ENCODE measurements around the gene KLHDC2.
"Not testable (repeated sequence)": the region's sequence is repeated elsewhere in the genome, so short reads cannot be mapped to it uniquely, and the experiment has no call there.

Gene KLHDC2

DNA sequence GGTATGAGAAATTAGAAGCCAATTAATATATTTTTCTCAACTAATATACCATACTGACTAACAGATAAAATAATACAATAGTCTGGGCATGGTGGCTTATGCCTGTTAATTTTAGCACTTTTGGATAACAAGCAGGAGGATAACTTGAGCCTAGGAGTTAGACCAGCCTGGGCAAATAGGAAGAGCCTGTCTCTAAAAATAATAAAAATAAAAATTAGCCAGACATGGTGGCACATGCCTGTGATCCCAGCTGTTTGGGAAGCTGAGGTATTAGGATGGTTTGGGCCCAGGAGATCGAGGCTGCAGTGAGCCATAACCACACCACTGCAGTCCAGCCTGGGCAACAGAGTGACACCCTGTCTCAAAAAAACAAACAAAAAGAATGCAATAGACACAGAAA lies 24.7 kb downstream of the KLHDC2 start:
- Mint-ChIP-seq H3K9me3 (no peaks in the 10 kb centered on the region), H3K27ac (ENCODE audit: low read depth) (peak overlapping the region; percentile 8), H3K4me1 (no peaks in the 10 kb centered on the region), H3K36me3 (ENCODE audit: insufficient read depth) (peaks cover 72% of the 10 kb centered on the region), H3K27me3 (no peaks in the 10 kb centered on the region), H3K4me3 (no peak overlapping the region)
- ATAC-seq (replicated peaks; ENCODE audit: extremely low read depth, poor library complexity, severe bottlenecking): no peak
- DNase-seq (ENCODE audit: low spot score in 2 of 2): no peak

DNA sequence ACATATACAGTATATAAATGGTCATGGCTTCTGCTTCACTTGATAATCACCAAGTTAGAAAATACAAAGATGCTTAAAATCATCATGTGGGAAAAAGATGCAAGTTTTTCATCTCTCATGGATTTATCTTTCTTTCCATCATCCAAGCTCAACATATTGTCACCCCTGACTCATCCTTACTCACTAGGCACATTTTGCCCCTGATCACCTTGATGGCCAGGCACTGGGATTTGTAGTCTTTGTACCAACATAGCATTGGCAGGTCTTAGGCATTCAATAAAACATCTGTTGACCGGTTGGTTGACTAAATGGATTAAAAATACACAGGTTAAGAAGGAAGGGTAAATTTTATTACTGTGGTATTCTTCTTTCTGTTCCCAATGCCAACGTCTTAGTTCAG lies 28.1 kb downstream of the KLHDC2 start:
- no peaks in the 10 kb centered on the region for H3K9me3 Mint-ChIP-seq
- no peak overlapping the region for H3K27ac Mint-ChIP-seq (ENCODE audit: low read depth)
- no peaks in the 10 kb centered on the region for H3K27me3 Mint-ChIP-seq
- DNase-seq (ENCODE audit: low spot score in 2 of 2) (no peak), ATAC-seq (replicated peaks; ENCODE audit: extremely low read depth, poor library complexity, severe bottlenecking) (no peak)
- no peak overlapping the region for H3K4me3 Mint-ChIP-seq
- H3K4me1 Mint-ChIP-seq: no peaks in the 10 kb centered on the region
- peaks cover 78% of the 10 kb centered on the region for H3K36me3 Mint-ChIP-seq (ENCODE audit: insufficient read depth)

DNA sequence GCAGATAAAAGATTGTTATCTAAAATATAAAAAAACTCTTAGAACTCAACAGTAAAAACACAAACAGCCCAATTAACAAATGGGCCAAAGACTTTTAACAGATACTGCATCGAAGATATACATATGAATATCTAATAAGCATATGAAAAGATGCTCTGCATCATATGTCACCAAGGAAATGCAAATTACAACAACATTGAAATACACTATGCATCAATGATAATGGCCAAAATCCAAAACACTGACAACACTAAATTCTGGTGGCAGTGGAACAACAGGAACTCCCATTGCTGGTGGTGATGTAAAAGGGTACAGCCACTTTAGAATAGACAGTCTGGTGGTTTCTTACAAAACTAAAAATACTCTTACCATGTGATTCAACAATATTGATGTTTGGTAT lies 40.8 kb downstream of the KLHDC2 start:
- ATAC-seq (replicated peaks; ENCODE audit: extremely low read depth, poor library complexity, severe bottlenecking): no peak
- no peak for DNase-seq (ENCODE audit: low spot score in 2 of 2)
- no peak overlapping the region for H3K27ac Mint-ChIP-seq (ENCODE audit: low read depth)
- H3K36me3 Mint-ChIP-seq (ENCODE audit: insufficient read depth): peaks cover 67% of the 10 kb centered on the region
- H3K4me3 Mint-ChIP-seq: no peak overlapping the region
- no peaks in the 10 kb centered on the region for H3K27me3 Mint-ChIP-seq
- no peaks in the 10 kb centered on the region for H3K9me3 Mint-ChIP-seq
- peaks cover 7% of the 10 kb centered on the region for H3K4me1 Mint-ChIP-seq

DNA sequence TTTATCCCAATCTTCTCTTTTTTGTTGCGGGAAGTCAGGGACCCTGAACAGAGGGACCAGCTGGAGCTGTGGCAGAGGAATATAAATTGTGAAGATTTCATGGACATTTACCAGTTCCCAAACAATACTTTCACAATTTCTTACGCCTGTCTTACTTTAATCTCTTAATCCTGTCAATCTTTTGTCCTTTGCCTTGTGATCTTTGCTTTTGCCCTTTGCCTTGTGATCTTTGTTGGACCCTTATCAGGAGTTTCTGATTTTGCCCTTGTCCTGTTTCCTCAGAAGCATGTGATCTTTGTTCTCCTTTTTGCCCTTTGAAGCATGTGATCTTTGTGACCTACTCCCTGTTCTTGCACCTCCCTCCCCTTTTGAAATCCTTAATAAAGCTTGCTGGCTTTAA lies 48.2 kb downstream of the KLHDC2 start:
- not testable (repeated sequence) for DNase-seq (ENCODE audit: low spot score in 2 of 2); H3K27me3 Mint-ChIP-seq; ATAC-seq (replicated peaks; ENCODE audit: extremely low read depth, poor library complexity, severe bottlenecking); H3K4me3 Mint-ChIP-seq; H3K27ac Mint-ChIP-seq (ENCODE audit: low read depth); H3K4me1 Mint-ChIP-seq
- Mint-ChIP-seq H3K36me3 (ENCODE audit: insufficient read depth) (peaks cover 75% of the 10 kb centered on the region), H3K9me3 (peaks cover 11% of the 10 kb centered on the region)

DNA sequence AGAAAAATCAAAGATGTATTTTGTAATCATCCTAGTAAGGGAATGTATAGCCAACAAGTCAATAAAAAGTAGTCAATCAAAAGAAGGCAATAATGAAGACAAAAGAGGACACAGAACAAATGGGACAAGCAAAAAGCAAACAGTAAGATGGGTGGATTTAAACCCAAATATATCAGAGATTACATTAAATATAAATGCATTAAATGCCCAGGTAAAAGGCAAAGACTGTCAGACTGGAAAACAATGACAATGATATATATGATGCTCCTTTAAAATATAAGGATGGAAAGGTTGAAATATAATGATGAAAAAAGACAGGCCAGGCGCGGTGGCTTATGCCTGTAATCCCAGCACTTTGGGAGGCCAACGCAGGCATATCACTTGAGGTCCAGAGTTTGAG lies 48.9 kb downstream of the KLHDC2 start:
- H3K36me3 Mint-ChIP-seq (ENCODE audit: insufficient read depth): peaks cover 72% of the 10 kb centered on the region
- peaks cover 11% of the 10 kb centered on the region for H3K9me3 Mint-ChIP-seq
- ATAC-seq (replicated peaks; ENCODE audit: extremely low read depth, poor library complexity, severe bottlenecking): no peak
- no peaks in the 10 kb centered on the region for H3K4me1 Mint-ChIP-seq
- H3K27ac Mint-ChIP-seq (ENCODE audit: low read depth): no peak overlapping the region
- H3K4me3 Mint-ChIP-seq: no peak overlapping the region
- no peaks in the 10 kb centered on the region for H3K27me3 Mint-ChIP-seq
- DNase-seq (ENCODE audit: low spot score in 2 of 2): no peak

DNA sequence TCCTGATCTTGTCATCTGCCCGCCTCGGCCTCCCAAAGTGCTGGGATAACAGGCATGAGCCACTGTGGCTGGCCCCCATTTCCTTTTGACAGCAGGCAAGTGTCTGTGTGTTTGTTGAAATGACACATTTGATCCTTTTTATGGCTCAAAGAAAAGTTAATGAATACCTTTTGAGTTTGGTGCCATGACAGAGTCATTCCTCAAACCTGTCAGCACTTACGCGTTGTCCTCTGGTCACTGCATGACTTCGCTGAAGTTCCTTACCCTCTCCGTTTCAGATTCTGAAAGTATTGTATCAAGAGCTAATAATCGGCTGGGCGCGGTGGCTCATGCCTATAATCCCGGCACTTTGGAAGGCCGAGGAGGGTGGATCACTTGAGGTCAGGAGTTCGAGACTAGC lies 52.2 kb downstream of the KLHDC2 start:
- no peak for ATAC-seq (replicated peaks; ENCODE audit: extremely low read depth, poor library complexity, severe bottlenecking)

DNA sequence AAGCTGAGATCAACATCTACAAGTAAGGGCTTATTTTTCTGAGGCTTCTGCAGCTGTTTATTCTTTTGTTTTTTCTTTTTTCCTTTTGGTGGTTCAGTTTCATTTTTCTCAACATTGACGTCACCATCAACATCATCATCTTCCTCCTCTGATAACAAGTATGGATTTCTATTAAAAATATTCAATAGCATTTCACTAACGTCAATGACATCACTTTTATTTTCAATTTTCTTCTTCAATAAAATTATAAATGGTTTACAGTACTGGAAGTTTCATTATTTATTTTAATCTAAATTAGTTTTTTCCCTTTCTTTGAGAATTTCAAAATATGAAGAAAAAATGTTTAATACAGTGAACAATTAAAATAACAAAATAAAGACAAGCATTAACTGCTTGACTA lies 60.7 kb downstream of the KLHDC2 start:
- Mint-ChIP-seq H3K27me3 (no peaks in the 10 kb centered on the region), H3K27ac (ENCODE audit: low read depth) (no peak overlapping the region)

More for the DNA sequence above, 52.2 kb downstream of the KLHDC2 start:
- Mint-ChIP-seq H3K27ac (ENCODE audit: low read depth) (no peak overlapping the region), H3K27me3 (no peaks in the 10 kb centered on the region), H3K36me3 (ENCODE audit: insufficient read depth) (peaks cover 73% of the 10 kb centered on the region), H3K4me1 (no peaks in the 10 kb centered on the region), H3K4me3 (no peak overlapping the region), H3K9me3 (peaks cover 11% of the 10 kb centered on the region)
- DNase-seq (ENCODE audit: low spot score in 2 of 2): no peak

More for the DNA sequence above, 60.7 kb downstream of the KLHDC2 start:
- peaks cover 72% of the 10 kb centered on the region for H3K36me3 Mint-ChIP-seq (ENCODE audit: insufficient read depth)
- H3K4me3 Mint-ChIP-seq: no peak overlapping the region
- H3K4me1 Mint-ChIP-seq: peaks cover 14% of the 10 kb centered on the region
- no peaks in the 10 kb centered on the region for H3K9me3 Mint-ChIP-seq
- no peak for DNase-seq (ENCODE audit: low spot score in 2 of 2)
- ATAC-seq (replicated peaks; ENCODE audit: extremely low read depth, poor library complexity, severe bottlenecking): no peak
